GM23338 (cell line): ENCODE results near the gene TRDMT1. TPM values are rescaled to one million over a fixed set of nuclear protein-coding genes. Genes with fewer than 3 reads are reported as not detected.

ENCODE experiments used
- ATAC-seq: fragments of 200-7000 bp; cut with Tn5 transposase; 3 replicates; pipeline ENCODE4 v1.9.1; 2020
- DNase-seq: peaks from one replicate; pipeline ENCODE4 v3.0.0-alpha.2; 2015; ENCODE audit warnings: low spot score
- H2AFZ ChIP-seq: fragments of 200-600 bp; sonication (generic); 2 replicates; pipeline ENCODE4 v1.8.0; 2016; ENCODE audit warnings: antibody characterized with exemption, mild to moderate bottlenecking, moderate library complexity
- H3F3A ChIP-seq: fragments of 200-600 bp; sonication (generic); replicated peaks from 2 replicates; pipeline ENCODE4 v1.8.0; 2017; ENCODE audit warnings: antibody characterized with exemption, mixed run types, low read depth
- H3K27ac ChIP-seq: fragments of 200-600 bp; sonication (generic); 2 replicates; pipeline ENCODE4 v1.6.1; 2016; ENCODE audit warnings: low read depth
- H3K27me3 ChIP-seq: fragments of 200-600 bp; sonication (generic); 2 replicates; pipeline ENCODE4 v1.8.0; 2016; ENCODE audit warnings: mild to moderate bottlenecking, mixed run types, moderate library complexity; ENCODE audit not compliant: insufficient read depth
- H3K36me3 ChIP-seq: fragments of 200-600 bp; sonication (generic); 2 replicates; pipeline ENCODE4 v1.8.0; 2016; ENCODE audit warnings: mild to moderate bottlenecking; ENCODE audit not compliant: insufficient read depth
- H3K4me1 ChIP-seq: fragments of 200-600 bp; sonication (generic); 2 replicates; pipeline ENCODE4 v1.8.0; 2016; ENCODE audit warnings: mild to moderate bottlenecking, moderate library complexity; ENCODE audit not compliant: insufficient read depth
- H3K4me2 ChIP-seq: fragments of 200-600 bp; sonication (generic); 2 replicates; pipeline ENCODE4 v1.7.1; 2017; ENCODE audit warnings: mixed run types
- H3K4me3 ChIP-seq: fragments of 200-600 bp; sonication (generic); 2 replicates; pipeline ENCODE4 v1.6.1; 2016; ENCODE audit warnings: mixed run types
- H3K79me2 ChIP-seq: fragments of 200-600 bp; sonication (generic); replicated peaks from 2 replicates; pipeline ENCODE4 v1.8.0; 2017; ENCODE audit warnings: mild to moderate bottlenecking; ENCODE audit not compliant: insufficient read depth
- H3K9me2 ChIP-seq: fragments of 200-600 bp; sonication (generic); 2 replicates; pipeline ENCODE4 v1.8.0; 2017; ENCODE audit not compliant: insufficient read depth
- H4K20me1 ChIP-seq: fragments of 200-600 bp; sonication (generic); replicated peaks from 2 replicates; pipeline ENCODE4 v1.8.0; 2017; ENCODE audit warnings: mild to moderate bottlenecking; ENCODE audit not compliant: insufficient read depth
- H3K27ac Mint-ChIP-seq: 2 replicates; pipeline ENCODE4 v1.8.0; 2020; ENCODE audit warnings: inconsistent platforms, mild to moderate bottlenecking, moderate library complexity, mixed read lengths
- H3K27me3 Mint-ChIP-seq: 3 replicates; pipeline ENCODE4 v1.8.0; 2022; ENCODE audit warnings: low read depth, mild to moderate bottlenecking, moderate library complexity, mixed read lengths, inconsistent platforms; ENCODE audit not compliant: insufficient read depth, poor library complexity
- H3K36me3 Mint-ChIP-seq: 3 replicates; pipeline ENCODE4 v1.8.0; 2021; ENCODE audit warnings: low read depth, mild to moderate bottlenecking, inconsistent platforms, moderate library complexity, mixed read lengths
- H3K4me1 Mint-ChIP-seq: 3 replicates; pipeline ENCODE4 v1.8.0; 2020; ENCODE audit warnings: mild to moderate bottlenecking, inconsistent platforms, mixed read lengths
- H3K4me3 Mint-ChIP-seq: 3 replicates; pipeline ENCODE4 v1.8.0; 2021; ENCODE audit warnings: moderate library complexity, mild to moderate bottlenecking, inconsistent platforms, mixed read lengths
- H3K9me3 Mint-ChIP-seq: 3 replicates; pipeline ENCODE4 v1.8.0; 2020; ENCODE audit warnings: moderate library complexity, mild to moderate bottlenecking, inconsistent platforms, mixed read lengths
- NANOG ChIP-seq: IDR thresholded peaks from 2 replicates; pipeline ENCODE4 v1.6.1; 2016; ENCODE audit warnings: antibody characterized with exemption, borderline replicate concordance
- POLR2AphosphoS5 ChIP-seq: IDR thresholded peaks from 2 replicates; pipeline ENCODE4 v1.6.1; 2016; ENCODE audit warnings: antibody characterized with exemption, low read depth
- REST ChIP-seq: IDR thresholded peaks from one replicate; pipeline ENCODE4 v1.6.1; 2018; ENCODE audit warnings: antibody characterized with exemption; ENCODE audit not compliant: unreplicated experiment
- ZNF331 ChIP-seq: fragments of 250-450 bp; sonication (Bioruptor Pico); IDR thresholded peaks from 2 replicates; pipeline ENCODE4 v1.5.0; 2020; ENCODE audit warnings: low read depth, mild to moderate bottlenecking, moderate library complexity
- ZNF462 ChIP-seq: fragments of 250-450 bp; sonication (Bioruptor Pico); IDR thresholded peaks from 2 replicates; pipeline ENCODE4 v1.5.0; 2020; ENCODE audit warnings: mild to moderate bottlenecking, moderate library complexity
- polyA plus RNA-seq: library from polyadenylated mRNA; unstranded; fragments of >200 nt; fragmentation: Nextera tagmentation; extraction: Ambion mirVana; gene quantifications from 2 replicates; pipeline ENCODE4 v1.2.1, GENCODE V29; 2016
- total RNA-seq: library from RNA; depleted of rRNA; stranded (reverse); fragments of >200 nt; shearing (Covaris generic); gene quantifications from 2 replicates; pipeline ENCODE4 v1.2.3, GENCODE V29; 2014

TRDMT1 gene
- total and polyA plus RNA-seq, 2 experiments from 2014 or later: 16.0 to 37.7 TPM

- TF ChIP-seq ZNF462: no peak
Measured at GRCh38 chr10:17217631-17218232, 16.3 kb upstream of the TRDMT1 start (continued).

- H3K27me3 ChIP-seq: no peaks in the 10 kb centered on the region
- no peaks in the 10 kb centered on the region for H3K79me2 ChIP-seq
- Mint-ChIP-seq H3K4me3 (no peak overlapping the region), H3K4me1 (peaks cover 38% of the 10 kb centered on the region), H3K9me3 (peaks cover 3% of the 10 kb centered on the region; the same call in 1 of the 3 replicates), H3K27me3 (peaks cover 6% of the 10 kb centered on the region), H3K27ac (peak overlapping the region; percentile 75; the same call in 1 of the 2 replicates), H3K36me3 (no peaks in the 10 kb centered on the region; the same call in 2 of the 3 replicates)
- H4K20me1 ChIP-seq: no peaks in the 10 kb centered on the region
- peaks cover 22% of the 10 kb centered on the region for H3K4me1 ChIP-seq
- ATAC-seq: no peak
- DNase-seq: no peak
- H2AFZ ChIP-seq: 0 out of 2 replicates have a peak overlapping the region, but pooled peaks have one; percentile 3
- no peaks in the 10 kb centered on the region for H3F3A ChIP-seq
- no peaks in the 10 kb centered on the region for H3K9me2 ChIP-seq
- H3K4me2 ChIP-seq: no peak overlapping the region
- H3K27ac ChIP-seq: no peak overlapping the region
- H3K36me3 ChIP-seq: no peaks in the 10 kb centered on the region
- H3K4me3 ChIP-seq: no peak overlapping the region
- TF ChIP-seq ZNF331 (CRISPR knock-in tag) (no peak), NANOG (no peak), ZNF462 (no peak), REST (no peak), POLR2AphosphoS5 (no peak)
Measured at GRCh38 chr10:17216901-17217395, 15.5 kb upstream of the TRDMT1 start.
